ENCODE data around the gene TMEM117. TPM values are rescaled to one million over a fixed set of nuclear protein-coding genes. Genes with fewer than 3 reads are reported as not detected.

The TMEM117 gene
- total and polyA plus RNA-seq, 2 donors from 2014 or later: 5.9 to 6.0 TPM

GRCh38 chr12:44431647-44432343 is 595.9 kb downstream of the TMEM117 start:
- no peaks in the 10 kb centered on the region for H3K27me3 ChIP-seq (ENCODE audit: control insufficient read depth, insufficient read depth, low read length)
- no peak for TF ChIP-seq CTCF (IDR thresholded peaks at IDR 0.05; ENCODE audit: borderline replicate concordance, extremely low read depth, insufficient read depth)
- H3K9ac ChIP-seq (ENCODE audit: low read length in 3 of 3): no peak overlapping the region
- intact Hi-C loops (cut with DNase I): no loop called here
- no peak overlapping the region for H3K27ac ChIP-seq (ENCODE audit: low read depth in 2 of 2, low read length in 2 of 2)
- H3K9me3 ChIP-seq (ENCODE audit: control insufficient read depth in 2 of 3, insufficient read depth in 1 of 3, low read length in 3 of 3): no peaks in the 10 kb centered on the region
- FAIRE-seq (no peak), DNase-seq (no peak)
- no peaks in the 10 kb centered on the region for H3K4me1 ChIP-seq (ENCODE audit: control insufficient read depth in 2 of 3, insufficient read depth in 2 of 3, low read depth in 1 of 3, low read length in 3 of 3)
- no peak overlapping the region for H3K4me3 ChIP-seq (ENCODE audit: low read length in 3 of 3)
- no peaks in the 10 kb centered on the region for H3K36me3 ChIP-seq (ENCODE audit: control insufficient read depth in 2 of 3, insufficient read depth in 3 of 3, low read length in 3 of 3)

GRCh38 chr12:44433659-44434058 is 597.8 kb downstream of the TMEM117 start:
- H3K4me1 ChIP-seq (ENCODE audit: control insufficient read depth in 2 of 3, insufficient read depth in 2 of 3, low read depth in 1 of 3, low read length in 3 of 3): no peaks in the 10 kb centered on the region
- H3K9ac ChIP-seq (ENCODE audit: low read length in 3 of 3): no peak overlapping the region
- intact Hi-C loops (cut with DNase I): no loop called here
- no peaks in the 10 kb centered on the region for H3K36me3 ChIP-seq (ENCODE audit: control insufficient read depth in 2 of 3, insufficient read depth in 3 of 3, low read length in 3 of 3)
- FAIRE-seq (no peak), DNase-seq (no peak)
- H3K9me3 ChIP-seq (ENCODE audit: control insufficient read depth in 2 of 3, insufficient read depth in 1 of 3, low read length in 3 of 3): no peaks in the 10 kb centered on the region
- no peak for TF ChIP-seq CTCF (IDR thresholded peaks at IDR 0.05; ENCODE audit: borderline replicate concordance, extremely low read depth, insufficient read depth)
- H3K4me3 ChIP-seq (ENCODE audit: low read length in 3 of 3): no peak overlapping the region
- H3K27me3 ChIP-seq (ENCODE audit: control insufficient read depth, insufficient read depth, low read length): no peaks in the 10 kb centered on the region
- no peak overlapping the region for H3K27ac ChIP-seq (ENCODE audit: low read depth in 2 of 2, low read length in 2 of 2)

DNA sequence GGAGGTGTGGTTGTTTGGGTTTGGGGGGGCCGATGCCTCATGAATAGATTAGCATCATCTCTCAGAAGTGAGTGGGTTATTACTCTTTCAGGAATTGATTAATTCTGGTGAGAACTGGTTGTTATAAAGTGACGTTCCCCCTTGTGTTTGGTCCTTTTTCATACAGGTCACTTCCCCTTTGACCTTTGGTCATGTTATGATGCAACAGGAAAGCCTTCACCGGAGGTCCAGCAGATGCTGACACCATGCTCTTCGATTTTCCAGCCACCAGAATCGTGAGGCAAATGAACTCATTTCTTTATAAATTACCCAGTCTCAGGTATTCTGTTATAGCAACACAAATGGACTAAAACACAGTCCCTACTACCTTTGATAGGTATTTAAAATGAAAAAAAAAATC is 600.9 kb downstream of the TMEM117 start:
- no peak for TF ChIP-seq CTCF (IDR thresholded peaks at IDR 0.05; ENCODE audit: borderline replicate concordance, extremely low read depth, insufficient read depth)
- no peaks in the 10 kb centered on the region for H3K4me1 ChIP-seq (ENCODE audit: control insufficient read depth in 2 of 3, insufficient read depth in 2 of 3, low read depth in 1 of 3, low read length in 3 of 3)
- intact Hi-C loops (cut with DNase I): no loop called here
- no peak for DNase-seq
- no peak overlapping the region for H3K27ac ChIP-seq (ENCODE audit: low read depth in 2 of 2, low read length in 2 of 2)
- no peaks in the 10 kb centered on the region for H3K9me3 ChIP-seq (ENCODE audit: control insufficient read depth in 2 of 3, insufficient read depth in 1 of 3, low read length in 3 of 3)
- no peaks in the 10 kb centered on the region for H3K27me3 ChIP-seq (ENCODE audit: control insufficient read depth, insufficient read depth, low read length)
- no peaks in the 10 kb centered on the region for H3K36me3 ChIP-seq (ENCODE audit: control insufficient read depth in 2 of 3, insufficient read depth in 3 of 3, low read length in 3 of 3)
- FAIRE-seq: no peak
- H3K9ac ChIP-seq (ENCODE audit: low read length in 3 of 3): no peak overlapping the region
- H3K4me3 ChIP-seq (ENCODE audit: low read length in 3 of 3): no peak overlapping the region

Other genes with a start within 250 kb of the TMEM117 start
- 14.5 TPM for gene PUS7L, start 77.3 kb upstream of the TMEM117 start, total RNA-seq
- 1.8 TPM for gene PUS7L, start 77.3 kb upstream of the TMEM117 start, polyA plus RNA-seq (ENCODE audit: insufficient read depth, low read depth, low replicate concordance)
- 29.7 TPM for gene IRAK4, start 77.1 kb upstream of the TMEM117 start, total RNA-seq
- 10.1 TPM for gene IRAK4, start 77.1 kb upstream of the TMEM117 start, polyA plus RNA-seq (ENCODE audit: insufficient read depth, low read depth, low replicate concordance)
- gene TWF1, start 29.8 kb upstream of the TMEM117 start, total RNA-seq: 75.0 TPM
- gene TWF1, start 29.8 kb upstream of the TMEM117 start, polyA plus RNA-seq (ENCODE audit: insufficient read depth, low read depth, low replicate concordance): 41.0 TPM

Measured in kidney (tissue), 14 donors.